WTC11 (cell line): ENCODE results near the gene DYRK1A. TPM values are rescaled to one million over a fixed set of nuclear protein-coding genes. Genes with fewer than 3 reads are reported as not detected.

Source experiments
- ATAC-seq: fragments of 200-7000 bp; cut with Tn5 transposase; 2 replicates; pipeline ENCODE4 v1.10.0; 2021; ENCODE audit warnings: mild to moderate bottlenecking, moderate library complexity
- CTCF ChIA-PET: fragments of 300-600 bp; sonication (Branson Sonifier 250); formaldehyde crosslinking; loops from one replicate; lab custom pipeline; 2021; ENCODE audit warnings: antibody characterized with exemption; lab: Charles Lee
- POLR2A ChIA-PET: fragments of 350-600 bp; sonication (Branson Sonifier 250); formaldehyde crosslinking; loops from one replicate; lab custom pipeline; 2021; ENCODE audit warnings: antibody characterized with exemption; lab: Charles Lee
- DNase-seq: peaks from one replicate; pipeline ENCODE4 v3.0.0; 2021; ENCODE audit warnings: low spot score
- H3K27ac Mint-ChIP-seq: 2 replicates; pipeline ENCODE4 v1.8.0; 2021; ENCODE audit warnings: mixed read lengths
- H3K27me3 Mint-ChIP-seq: 2 replicates; pipeline ENCODE4 v1.8.0; 2021; ENCODE audit warnings: low read depth, mild to moderate bottlenecking, moderate library complexity, mixed read lengths
- H3K36me3 Mint-ChIP-seq: 2 replicates; pipeline ENCODE4 v1.8.0; 2021; ENCODE audit warnings: mixed read lengths
- H3K4me1 Mint-ChIP-seq: 2 replicates; pipeline ENCODE4 v1.8.0; 2022; ENCODE audit warnings: mixed read lengths
- H3K4me3 Mint-ChIP-seq: 2 replicates; pipeline ENCODE4 v1.8.0; 2021; ENCODE audit warnings: mild to moderate bottlenecking, moderate library complexity, mixed read lengths
- H3K9me3 Mint-ChIP-seq: 2 replicates; pipeline ENCODE4 v1.8.0; 2021; ENCODE audit warnings: mixed read lengths
- CBFB ChIP-seq: sonication (generic); formaldehyde crosslinking; IDR thresholded peaks from 2 replicates; pipeline ENCODE4 v1.8.1; 2022; ENCODE audit warnings: mild to moderate bottlenecking, low read depth, missing genetic modification reagents
- CDX4 ChIP-seq: fragments of 250-450 bp; sonication (Bioruptor Pico); IDR thresholded peaks from 2 replicates; pipeline ENCODE4 v1.9.0; 2021; ENCODE audit warnings: moderate library complexity, mild to moderate bottlenecking, inconsistent platforms, borderline replicate concordance
- CREB1 ChIP-seq: sonication (generic); formaldehyde crosslinking; IDR thresholded peaks from 2 replicates; pipeline ENCODE4 v1.8.0; 2023; ENCODE audit warnings: mild to moderate bottlenecking, missing genetic modification reagents
- CREM ChIP-seq: sonication (generic); formaldehyde crosslinking; IDR thresholded peaks from 2 replicates; pipeline ENCODE4 v1.8.1; 2022; ENCODE audit warnings: mild to moderate bottlenecking, missing genetic modification reagents, moderate library complexity
- CTCF ChIP-seq: fragments of 200-600 bp; IDR thresholded peaks from 2 replicates; pipeline ENCODE4 v1.8.0; 2022; ENCODE audit warnings: antibody characterized with exemption
- ESRRA ChIP-seq: sonication (generic); formaldehyde crosslinking; IDR thresholded peaks from 2 replicates; pipeline ENCODE4 v1.8.1; 2022; ENCODE audit warnings: mild to moderate bottlenecking, missing genetic modification reagents, borderline replicate concordance
- FOXP4 ChIP-seq: sonication (generic); formaldehyde crosslinking; IDR thresholded peaks from 2 replicates; pipeline ENCODE4 v1.8.0; 2022; ENCODE audit warnings: mild to moderate bottlenecking, missing genetic modification reagents
- GRHL2 ChIP-seq: fragments of 250-450 bp; sonication (Bioruptor Pico); IDR thresholded peaks from 2 replicates; pipeline ENCODE4 v1.8.0; 2022; ENCODE audit warnings: mild to moderate bottlenecking, moderate library complexity; ENCODE audit not compliant: insufficient replicate concordance, severe bottlenecking
- HMGXB4 ChIP-seq: sonication (generic); formaldehyde crosslinking; IDR thresholded peaks from 2 replicates; pipeline ENCODE4 v1.8.1; 2023; ENCODE audit warnings: mild to moderate bottlenecking, moderate library complexity, missing genetic modification reagents
- IRF1 ChIP-seq: sonication (generic); formaldehyde crosslinking; IDR thresholded peaks from 2 replicates; pipeline ENCODE4 v1.8.0; 2023; ENCODE audit warnings: missing genetic modification reagents
- MYBL2 ChIP-seq: sonication (generic); formaldehyde crosslinking; IDR thresholded peaks from 2 replicates; pipeline ENCODE4 v1.8.1; 2023; ENCODE audit warnings: mild to moderate bottlenecking, moderate library complexity, missing genetic modification reagents
- NFYB ChIP-seq: sonication (generic); formaldehyde crosslinking; conservative IDR thresholded peaks from 2 replicates; pipeline ENCODE4 v1.8.0; 2022; ENCODE audit warnings: low read depth, missing genetic modification reagents
- NR1H2 ChIP-seq: sonication (generic); formaldehyde crosslinking; IDR thresholded peaks from 2 replicates; pipeline ENCODE4 v1.9.0; 2021; ENCODE audit warnings: mild to moderate bottlenecking, moderate library complexity, missing genetic modification reagents
- RELA ChIP-seq: sonication (generic); formaldehyde crosslinking; IDR thresholded peaks from 2 replicates; pipeline ENCODE4 v1.8.1; 2022; ENCODE audit warnings: missing genetic modification reagents, mild to moderate bottlenecking, borderline replicate concordance
- RORB ChIP-seq: fragments of 250-450 bp; sonication (Bioruptor Pico); IDR thresholded peaks from 2 replicates; pipeline ENCODE4 v1.9.0; 2021; ENCODE audit warnings: mild to moderate bottlenecking
- TCF7 ChIP-seq: sonication (generic); formaldehyde crosslinking; IDR thresholded peaks from 2 replicates; pipeline ENCODE4 v1.8.0; 2022; ENCODE audit warnings: mild to moderate bottlenecking, low read depth, missing genetic modification reagents, moderate library complexity
- ZNF416 ChIP-seq: fragments of 250-450 bp; sonication (Bioruptor Pico); IDR thresholded peaks from 2 replicates; pipeline ENCODE4 v1.9.0; 2021; ENCODE audit warnings: mild to moderate bottlenecking, inconsistent platforms
- total RNA-seq: library from RNA; stranded (reverse); gene quantifications from 3 replicates; pipeline ENCODE4 v1.2.3, GENCODE V29; 2021
- TF ChIP-seq, protein P1 (sequence below): sonication (generic); formaldehyde crosslinking; IDR thresholded peaks from 2 replicates; pipeline ENCODE4 v1.8.0; 2022; ENCODE audit warnings: mild to moderate bottlenecking, missing genetic modification reagents
- TF ChIP-seq, protein P2 (sequence below): sonication (generic); formaldehyde crosslinking; IDR thresholded peaks from 2 replicates; pipeline ENCODE4 v1.8.1; 2022; ENCODE audit warnings: low read depth, mild to moderate bottlenecking, moderate library complexity, missing genetic modification reagents, borderline replicate concordance
- TF ChIP-seq, protein P3 (sequence below): sonication (generic); formaldehyde crosslinking; IDR thresholded peaks from 2 replicates; pipeline ENCODE4 v1.8.1; 2022; ENCODE audit warnings: missing genetic modification reagents, borderline replicate concordance

Gene DYRK1A
- total RNA-seq, 1 experiment from 2014 or later = 56.5 TPM

GRCh38 chr21:37429356-37429755 is 62.8 kb downstream of the DYRK1A start:
- POLR2A ChIA-PET = no interaction called here

DNA sequence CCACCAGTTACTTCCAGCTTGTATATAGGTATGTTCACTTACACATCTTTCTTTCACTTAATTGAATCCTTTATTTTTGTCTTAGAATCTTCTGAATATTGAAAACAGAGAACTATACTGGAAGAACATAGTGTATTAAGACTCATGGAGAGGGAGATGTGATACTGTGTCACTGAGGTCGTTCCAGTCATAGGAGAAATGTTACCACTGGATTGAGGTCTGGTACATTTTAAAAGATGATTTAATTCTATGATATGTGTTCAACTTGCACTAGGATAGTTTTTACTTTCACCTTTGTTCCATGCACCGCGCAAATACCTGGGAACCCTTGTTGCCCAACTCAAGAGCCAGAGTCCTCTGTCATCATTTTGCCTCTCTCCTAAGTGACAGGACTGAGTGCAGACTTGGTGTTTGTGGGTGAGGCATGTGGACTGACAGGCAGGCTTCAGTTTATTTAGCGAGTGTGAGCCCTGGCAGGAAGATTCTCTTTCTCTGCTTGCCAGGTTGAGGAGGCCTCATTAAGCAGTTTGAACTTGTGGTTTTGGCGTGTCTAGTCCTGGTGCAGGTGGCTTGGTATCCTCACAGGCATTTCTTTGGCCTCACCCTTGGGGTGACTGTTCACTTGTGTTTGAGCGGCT is 63.7 kb downstream of the DYRK1A start:
- peaks cover 10% of the 10 kb centered on the region for H3K9me3 Mint-ChIP-seq
- CTCF ChIA-PET = interaction anchor here (1.1 kb wide), 1 partner anchor 15 kb away, joined by 3 read pairs; no protein-coding TSS in a partner anchor
- peak overlapping the region; percentile 95 for H3K27ac Mint-ChIP-seq
- H3K4me3 Mint-ChIP-seq = no peak overlapping the region
- DNase-seq = no peak
- TF ChIP-seq, protein P1, sequence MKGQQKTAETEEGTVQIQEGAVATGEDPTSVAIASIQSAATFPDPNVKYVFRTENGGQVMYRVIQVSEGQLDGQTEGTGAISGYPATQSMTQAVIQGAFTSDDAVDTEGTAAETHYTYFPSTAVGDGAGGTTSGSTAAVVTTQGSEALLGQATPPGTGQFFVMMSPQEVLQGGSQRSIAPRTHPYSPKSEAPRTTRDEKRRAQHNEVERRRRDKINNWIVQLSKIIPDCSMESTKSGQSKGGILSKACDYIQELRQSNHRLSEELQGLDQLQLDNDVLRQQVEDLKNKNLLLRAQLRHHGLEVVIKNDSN (CRISPR knock-in tag) = no peak
- no peak for TF ChIP-seq RORB (CRISPR knock-in tag)
- TF ChIP-seq ZNF416 (CRISPR knock-in tag) = no peak
- ATAC-seq = no peak
- no peaks in the 10 kb centered on the region for H3K27me3 Mint-ChIP-seq
- peaks cover 14% of the 10 kb centered on the region for H3K36me3 Mint-ChIP-seq
- POLR2A ChIA-PET = no interaction called here
- H3K4me1 Mint-ChIP-seq = peaks cover 58% of the 10 kb centered on the region

More at GRCh38 chr21:37429356-37429755, 62.8 kb downstream of the DYRK1A start:
- no peak for DNase-seq
- no peaks in the 10 kb centered on the region for H3K27me3 Mint-ChIP-seq
- peaks cover 58% of the 10 kb centered on the region for H3K4me1 Mint-ChIP-seq
- peaks cover 14% of the 10 kb centered on the region for H3K36me3 Mint-ChIP-seq
- no peak overlapping the region for H3K4me3 Mint-ChIP-seq
- TF ChIP-seq RELA (CRISPR knock-in tag) = no peak
- TF ChIP-seq FOXP4 (CRISPR knock-in tag) = no peak
- no peak for TF ChIP-seq CREM (CRISPR knock-in tag)
- no peak for TF ChIP-seq HMGXB4 (CRISPR knock-in tag)
- no peak for TF ChIP-seq NR1H2 (CRISPR knock-in tag)
- no peak for TF ChIP-seq GRHL2 (CRISPR knock-in tag)
- TF ChIP-seq CBFB (CRISPR knock-in tag) = no peak
- TF ChIP-seq, all 79 proteins: peak for 0
- Mint-ChIP-seq H3K27ac (peak overlapping the region; percentile 91), H3K9me3 (peaks cover 10% of the 10 kb centered on the region)
- peak; percentile 57 for ATAC-seq
- CTCF ChIA-PET = no interaction called here

DNA sequence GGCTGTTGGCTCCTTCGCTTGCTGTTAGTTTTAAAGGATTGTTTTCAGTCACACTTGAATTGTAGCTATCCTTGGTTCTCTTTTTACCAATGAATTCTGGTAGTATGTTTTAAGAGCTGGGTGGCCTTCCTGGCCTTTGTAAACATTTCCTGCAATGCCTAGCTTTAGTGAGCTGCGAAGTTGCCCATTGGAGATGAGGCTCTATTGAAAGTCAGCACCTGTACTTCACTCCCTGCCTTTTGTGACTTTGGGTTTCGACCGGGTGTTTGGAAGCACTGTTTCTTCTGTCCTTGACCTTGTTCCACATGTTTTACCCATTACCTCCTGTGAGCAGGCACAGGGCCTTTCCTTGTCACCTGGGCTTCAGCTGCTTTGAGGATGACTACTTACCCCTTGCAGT is 64.7 kb downstream of the DYRK1A start:
- peak; percentile 43 for ATAC-seq
- peak overlapping the region; percentile 95 for H3K27ac Mint-ChIP-seq
- no peak for TF ChIP-seq ESRRA (CRISPR knock-in tag)
- no peak for TF ChIP-seq MYBL2 (CRISPR knock-in tag)
- no peak for TF ChIP-seq CBFB (CRISPR knock-in tag)
- no peak for TF ChIP-seq CDX4 (CRISPR knock-in tag)
- TF ChIP-seq CREB1 (CRISPR knock-in tag) = no peak
- TF ChIP-seq, protein P2, sequence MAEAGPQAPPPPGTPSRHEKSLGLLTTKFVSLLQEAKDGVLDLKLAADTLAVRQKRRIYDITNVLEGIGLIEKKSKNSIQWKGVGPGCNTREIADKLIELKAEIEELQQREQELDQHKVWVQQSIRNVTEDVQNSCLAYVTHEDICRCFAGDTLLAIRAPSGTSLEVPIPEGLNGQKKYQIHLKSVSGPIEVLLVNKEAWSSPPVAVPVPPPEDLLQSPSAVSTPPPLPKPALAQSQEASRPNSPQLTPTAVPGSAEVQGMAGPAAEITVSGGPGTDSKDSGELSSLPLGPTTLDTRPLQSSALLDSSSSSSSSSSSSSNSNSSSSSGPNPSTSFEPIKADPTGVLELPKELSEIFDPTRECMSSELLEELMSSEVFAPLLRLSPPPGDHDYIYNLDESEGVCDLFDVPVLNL (CRISPR knock-in tag) = no peak
- TF ChIP-seq CTCF = no peak
- TF ChIP-seq IRF1 = no peak
- TF ChIP-seq TCF7 (CRISPR knock-in tag) = no peak
- no peak for TF ChIP-seq NFYB (CRISPR knock-in tag)
- TF ChIP-seq, protein P3, sequence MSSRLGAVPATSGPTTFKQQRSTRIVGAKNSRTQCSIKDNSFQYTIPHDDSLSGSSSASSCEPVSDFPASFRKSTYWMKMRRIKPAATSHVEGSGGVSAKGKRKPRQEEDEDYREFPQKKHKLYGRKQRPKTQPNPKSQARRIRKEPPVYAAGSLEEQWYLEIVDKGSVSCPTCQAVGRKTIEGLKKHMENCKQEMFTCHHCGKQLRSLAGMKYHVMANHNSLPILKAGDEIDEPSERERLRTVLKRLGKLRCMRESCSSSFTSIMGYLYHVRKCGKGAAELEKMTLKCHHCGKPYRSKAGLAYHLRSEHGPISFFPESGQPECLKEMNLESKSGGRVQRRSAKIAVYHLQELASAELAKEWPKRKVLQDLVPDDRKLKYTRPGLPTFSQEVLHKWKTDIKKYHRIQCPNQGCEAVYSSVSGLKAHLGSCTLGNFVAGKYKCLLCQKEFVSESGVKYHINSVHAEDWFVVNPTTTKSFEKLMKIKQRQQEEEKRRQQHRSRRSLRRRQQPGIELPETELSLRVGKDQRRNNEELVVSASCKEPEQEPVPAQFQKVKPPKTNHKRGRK = no peak

More for the DNA sequence above, 64.7 kb downstream of the DYRK1A start:
- Mint-ChIP-seq H3K27me3 (no peaks in the 10 kb centered on the region), H3K9me3 (peaks cover 2% of the 10 kb centered on the region), H3K36me3 (peaks cover 6% of the 10 kb centered on the region), H3K4me1 (peaks cover 58% of the 10 kb centered on the region), H3K4me3 (0 out of 2 replicates have a peak overlapping the region, but pooled peaks have one; percentile 14)
- ChIA-PET POLR2A (no interaction called here), CTCF (interaction anchor here (0.6 to 1.1 kb wide), 2 partner anchors 14 to 65 kb away, joined by 3 to 4 read pairs; no protein-coding TSS in a partner anchor)
- no peak for DNase-seq
